Activated CD8-positive, alpha-beta T cell treated with anti-CD3 and anti-CD28 coated beads for 36 hours (primary cell): Measurements from ENCODE around the gene FRMD4A. TPM values are rescaled to one million over a fixed set of nuclear protein-coding genes. Genes with fewer than 3 reads are reported as not detected.

Experiments
- ATAC-seq: fragments of 200-7000 bp; cut with Tn5 transposase; one replicate; pipeline ENCODE4 v1.10.0; 2021; ENCODE audit warnings: mild to moderate bottlenecking, moderate library complexity
- CTCF ChIA-PET: fragments of 350-600 bp; sonication (Branson Sonifier 250); formaldehyde crosslinking; loops from one replicate; lab custom pipeline; 2021; ENCODE audit warnings: antibody characterized with exemption; lab: Charles Lee
- POLR2A ChIA-PET: fragments of 350-600 bp; sonication (Branson Sonifier 250); formaldehyde crosslinking; loops from one replicate; lab custom pipeline; 2021; ENCODE audit warnings: antibody characterized with exemption; lab: Charles Lee
- DNase-seq: peaks from one replicate; pipeline ENCODE4 v3.0.0-alpha.2; 2020
- H3K27ac Mint-ChIP-seq: one replicate; pipeline ENCODE4 v1.8.0; 2021; ENCODE audit warnings: mild to moderate bottlenecking, mixed read lengths
- H3K27me3 Mint-ChIP-seq: one replicate; pipeline ENCODE4 v1.8.0; 2021; ENCODE audit warnings: mixed read lengths
- H3K36me3 Mint-ChIP-seq: one replicate; pipeline ENCODE4 v1.8.0; 2021; ENCODE audit warnings: low read depth, mixed read lengths
- H3K4me1 Mint-ChIP-seq: one replicate; pipeline ENCODE4 v1.8.0; 2021; ENCODE audit warnings: low read depth, mixed read lengths
- H3K4me3 Mint-ChIP-seq: one replicate; pipeline ENCODE4 v1.8.0; 2021; ENCODE audit warnings: mild to moderate bottlenecking, moderate library complexity, mixed read lengths
- H3K9me3 Mint-ChIP-seq: one replicate; pipeline ENCODE4 v1.8.0; 2021; ENCODE audit warnings: mixed read lengths
- intact Hi-C: fragments of 100-400 bp; cut with micrococcal nuclease; formaldehyde crosslinking; loops from one replicate; pipeline ENCODE4 v1.10.0; 2022
- total RNA-seq, 2 experiments: library from RNA; stranded (reverse); gene quantifications; one replicate each; pipeline ENCODE4 v1.2.3, GENCODE V29; 2021
- TF ChIP-seq, protein P1 (sequence below): fragments of 200-600 bp; IDR thresholded peaks from one replicate; pipeline ENCODE4 v1.8.0; 2022; ENCODE audit warnings: antibody characterized with exemption, mild to moderate bottlenecking

Gene FRMD4A
- total RNA-seq, 2 experiments from 2014 or later = 2.1 to 2.8 TPM

DNA sequence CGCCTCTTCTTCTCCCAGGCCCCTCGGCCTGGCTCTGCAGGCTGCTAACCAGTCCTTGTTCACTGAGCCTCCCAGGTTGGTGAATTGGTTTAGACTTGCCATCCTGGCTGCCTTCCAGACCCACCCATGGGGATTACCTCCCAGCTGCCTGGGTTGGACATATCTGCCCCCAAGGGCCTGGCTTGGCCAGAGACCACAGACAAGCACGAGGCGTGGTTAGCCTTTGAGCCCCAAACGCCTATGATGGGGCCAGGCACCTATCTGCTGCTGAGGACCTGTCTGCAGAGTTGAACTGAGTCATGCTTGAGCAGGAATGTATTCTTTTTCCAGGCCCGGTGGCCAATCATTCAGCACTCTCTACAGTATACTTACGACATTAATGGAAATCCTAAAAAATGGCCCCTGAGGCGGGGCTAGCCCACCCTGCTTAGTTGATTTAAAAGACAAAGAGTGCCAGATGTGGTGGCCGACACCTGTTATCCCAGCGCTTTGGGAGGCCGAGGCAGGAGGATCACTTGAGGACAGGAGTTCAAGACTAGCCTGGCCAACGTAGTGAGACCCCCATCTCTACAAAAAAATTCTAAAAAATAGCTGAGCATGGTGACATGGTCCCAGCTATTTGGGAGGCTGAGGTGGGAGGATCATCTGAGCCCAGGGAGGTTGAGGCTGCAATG lies 361.5 kb downstream of the FRMD4A start:
- peaks cover 2% of the 10 kb centered on the region for H3K27me3 Mint-ChIP-seq
- H3K9me3 Mint-ChIP-seq = no peaks in the 10 kb centered on the region
- DNase-seq (no peak), ATAC-seq (no peak)
- H3K4me1 Mint-ChIP-seq = peaks cover 4% of the 10 kb centered on the region
- TF ChIP-seq, protein P1, sequence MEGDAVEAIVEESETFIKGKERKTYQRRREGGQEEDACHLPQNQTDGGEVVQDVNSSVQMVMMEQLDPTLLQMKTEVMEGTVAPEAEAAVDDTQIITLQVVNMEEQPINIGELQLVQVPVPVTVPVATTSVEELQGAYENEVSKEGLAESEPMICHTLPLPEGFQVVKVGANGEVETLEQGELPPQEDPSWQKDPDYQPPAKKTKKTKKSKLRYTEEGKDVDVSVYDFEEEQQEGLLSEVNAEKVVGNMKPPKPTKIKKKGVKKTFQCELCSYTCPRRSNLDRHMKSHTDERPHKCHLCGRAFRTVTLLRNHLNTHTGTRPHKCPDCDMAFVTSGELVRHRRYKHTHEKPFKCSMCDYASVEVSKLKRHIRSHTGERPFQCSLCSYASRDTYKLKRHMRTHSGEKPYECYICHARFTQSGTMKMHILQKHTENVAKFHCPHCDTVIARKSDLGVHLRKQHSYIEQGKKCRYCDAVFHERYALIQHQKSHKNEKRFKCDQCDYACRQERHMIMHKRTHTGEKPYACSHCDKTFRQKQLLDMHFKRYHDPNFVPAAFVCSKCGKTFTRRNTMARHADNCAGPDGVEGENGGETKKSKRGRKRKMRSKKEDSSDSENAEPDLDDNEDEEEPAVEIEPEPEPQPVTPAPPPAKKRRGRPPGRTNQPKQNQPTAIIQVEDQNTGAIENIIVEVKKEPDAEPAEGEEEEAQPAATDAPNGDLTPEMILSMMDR = no peak
- no peak overlapping the region for H3K4me3 Mint-ChIP-seq
- intact Hi-C loops = no loop called here
- H3K36me3 Mint-ChIP-seq = no peaks in the 10 kb centered on the region
- POLR2A ChIA-PET = interaction anchor here (0.6 kb wide), 1 partner anchor 216 kb away, joined by 3 read pairs; no protein-coding TSS in a partner anchor
- CTCF ChIA-PET = interaction anchor here (0.8 kb wide), 1 partner anchor 41 kb away, joined by 3 read pairs; no protein-coding TSS in a partner anchor
- H3K27ac Mint-ChIP-seq = no peak overlapping the region

DNA sequence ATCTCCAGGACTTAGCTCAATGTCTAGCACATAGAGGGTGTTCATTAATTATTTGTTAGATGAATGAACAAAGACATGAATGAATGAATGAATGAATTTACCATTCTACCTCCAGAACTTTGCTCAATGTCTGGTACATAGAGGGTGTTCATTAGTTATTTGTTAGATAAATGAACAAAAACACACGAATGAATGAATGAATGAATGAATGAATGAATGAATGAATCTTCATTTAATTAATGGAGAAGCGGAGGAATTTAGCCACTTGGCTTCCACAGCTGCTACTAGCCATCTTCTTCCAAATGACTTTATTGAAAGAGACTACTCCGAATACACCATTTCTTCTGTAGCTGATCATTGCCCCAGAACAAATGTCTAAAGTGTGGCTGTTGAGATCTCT lies 368.9 kb downstream of the FRMD4A start:
- ATAC-seq = no peak
- intact Hi-C loops = no loop called here
- Mint-ChIP-seq H3K27ac (no peak overlapping the region), H3K4me3 (no peak overlapping the region), H3K27me3 (peaks cover 3% of the 10 kb centered on the region), H3K36me3 (no peaks in the 10 kb centered on the region), H3K9me3 (no peaks in the 10 kb centered on the region), H3K4me1 (peaks cover 11% of the 10 kb centered on the region)
- no peak for DNase-seq
- POLR2A ChIA-PET = no interaction called here
- CTCF ChIA-PET = no interaction called here
- TF ChIP-seq, protein P1 = no peak

DNA sequence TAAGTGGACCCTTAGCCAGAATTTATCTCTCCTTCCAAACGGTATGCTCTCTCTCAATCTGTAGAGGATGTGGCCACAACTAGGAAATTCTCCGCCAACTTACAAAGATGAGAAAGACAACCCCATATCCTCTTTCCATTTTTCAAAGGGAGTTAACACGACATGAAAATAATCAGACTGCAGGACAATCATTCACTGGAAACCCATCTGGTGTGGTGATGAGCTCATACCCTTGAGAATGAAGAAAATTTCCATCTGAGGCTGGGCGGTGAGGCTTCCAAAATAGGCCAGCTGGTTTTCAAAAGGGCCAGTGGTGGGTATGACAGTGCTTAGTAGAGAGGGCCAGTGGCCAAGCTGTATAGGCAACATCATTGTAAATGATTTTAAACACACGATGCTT lies 369.6 kb downstream of the FRMD4A start:
- CTCF ChIA-PET = no interaction called here
- no peak overlapping the region for H3K4me3 Mint-ChIP-seq

DNA sequence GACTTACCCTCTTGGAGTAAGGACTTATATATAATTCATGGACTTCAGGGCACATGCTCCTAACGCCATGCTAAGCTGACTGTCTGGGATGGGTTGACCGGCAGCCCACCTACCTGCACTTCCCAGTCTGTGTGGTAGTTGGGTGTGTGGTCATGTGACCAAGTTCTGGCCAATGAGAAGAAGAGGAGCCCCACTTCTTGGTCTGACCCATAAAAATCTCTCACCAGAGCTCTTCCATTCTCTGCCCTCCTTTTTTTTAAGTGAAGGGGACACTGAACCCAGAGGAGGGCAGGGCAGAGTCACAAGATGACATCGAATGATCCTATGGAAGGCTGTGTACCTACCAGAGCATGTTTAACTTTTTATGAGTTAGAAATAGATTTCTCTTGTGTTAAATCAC lies 370.1 kb downstream of the FRMD4A start:
- Mint-ChIP-seq H3K9me3 (no peaks in the 10 kb centered on the region), H3K27me3 (peaks cover 3% of the 10 kb centered on the region), H3K4me1 (peaks cover 11% of the 10 kb centered on the region), H3K27ac (no peak overlapping the region), H3K4me3 (no peak overlapping the region), H3K36me3 (no peaks in the 10 kb centered on the region)
- CTCF ChIA-PET = no interaction called here
- DNase-seq (no peak), ATAC-seq (no peak)
- POLR2A ChIA-PET = no interaction called here
- intact Hi-C loops = no loop called here
- TF ChIP-seq, protein P1 = no peak

More for the DNA sequence above, 369.6 kb downstream of the FRMD4A start:
- intact Hi-C loops = no loop called here
- POLR2A ChIA-PET = no interaction called here
- ATAC-seq = no peak
- TF ChIP-seq, protein P1 = no peak
- Mint-ChIP-seq H3K4me1 (peaks cover 11% of the 10 kb centered on the region), H3K36me3 (no peaks in the 10 kb centered on the region), H3K9me3 (no peaks in the 10 kb centered on the region), H3K27me3 (peaks cover 3% of the 10 kb centered on the region), H3K27ac (no peak overlapping the region)
- no peak for DNase-seq

DNA sequence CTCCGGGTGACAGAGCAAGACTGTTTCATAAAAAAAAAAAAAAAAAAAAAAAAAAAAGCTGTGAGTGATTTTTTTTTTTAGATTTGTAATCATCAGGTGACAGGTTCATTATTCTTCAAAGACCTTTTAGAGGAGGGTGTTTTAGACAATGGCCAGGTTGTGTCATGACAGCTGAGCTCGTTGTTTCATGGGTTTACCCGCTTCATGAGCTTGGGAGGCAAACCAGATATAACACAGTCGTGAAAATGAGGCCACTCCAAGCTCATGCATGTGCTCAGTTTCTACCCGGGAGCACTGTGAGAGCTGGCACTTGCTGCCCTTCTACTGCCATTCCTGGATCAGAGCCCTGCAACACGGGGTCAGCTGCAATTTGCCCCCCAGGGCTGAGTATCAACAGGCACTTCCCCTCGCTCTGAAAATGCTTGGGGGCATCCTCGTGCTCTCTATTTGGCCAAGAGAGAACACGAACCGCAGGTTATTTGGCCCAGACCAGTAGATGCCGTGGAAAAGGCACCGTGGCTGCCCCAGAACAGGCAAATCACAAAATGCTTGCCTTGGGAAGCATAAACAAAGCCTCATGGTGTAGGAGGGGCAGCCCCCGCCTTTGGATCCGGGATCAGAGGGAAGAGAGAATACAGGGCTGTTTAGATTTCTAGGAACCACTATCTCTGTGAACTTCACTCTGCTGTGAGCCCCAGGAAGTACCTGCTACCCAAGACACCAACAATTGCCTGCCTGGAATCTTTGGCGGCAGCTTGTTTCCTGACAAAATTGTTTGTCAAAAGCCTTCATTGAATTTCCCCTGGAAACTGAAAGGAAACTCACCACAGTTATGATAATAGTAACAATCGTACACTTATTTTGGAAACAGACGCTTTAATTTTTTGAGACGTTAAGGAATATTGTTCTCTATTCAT lies 371.0 kb downstream of the FRMD4A start:
- no peaks in the 10 kb centered on the region for H3K9me3 Mint-ChIP-seq
- no peak overlapping the region for H3K27ac Mint-ChIP-seq
- no peaks in the 10 kb centered on the region for H3K36me3 Mint-ChIP-seq
- DNase-seq (no peak), ATAC-seq (no peak)
- H3K4me3 Mint-ChIP-seq = no peak overlapping the region
- peaks cover 11% of the 10 kb centered on the region for H3K4me1 Mint-ChIP-seq
- ChIA-PET POLR2A (no interaction called here), CTCF (no interaction called here)
- intact Hi-C loops = no loop called here
- H3K27me3 Mint-ChIP-seq = peaks cover 3% of the 10 kb centered on the region
- TF ChIP-seq, protein P1 = no peak
